ENCODE results near the gene PPP2R5C.

DNA sequence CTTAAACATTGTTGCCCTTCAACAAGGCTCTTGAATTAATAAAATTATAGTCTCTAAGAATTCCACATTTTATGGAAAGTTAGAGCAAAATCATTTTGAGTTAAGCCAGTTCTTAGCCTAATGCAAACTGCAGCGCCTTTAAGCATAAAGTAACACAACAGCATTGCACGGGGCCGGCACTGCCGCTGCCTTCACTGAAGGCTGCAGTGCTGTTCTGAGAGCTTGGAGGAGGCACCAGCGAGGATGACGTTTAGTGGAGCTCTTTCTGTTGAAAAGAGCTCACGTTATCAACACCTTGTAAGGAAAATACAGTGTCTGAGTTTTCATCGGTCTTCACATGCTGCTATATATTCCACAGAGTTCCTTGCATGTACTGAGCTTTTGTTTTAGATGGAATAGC lies 164.6 kb downstream of the PPP2R5C start:
- TF ChIP-seq POLR2A (IDR thresholded peaks at IDR 0.05): no peak
- TF ChIP-seq, protein P1, sequence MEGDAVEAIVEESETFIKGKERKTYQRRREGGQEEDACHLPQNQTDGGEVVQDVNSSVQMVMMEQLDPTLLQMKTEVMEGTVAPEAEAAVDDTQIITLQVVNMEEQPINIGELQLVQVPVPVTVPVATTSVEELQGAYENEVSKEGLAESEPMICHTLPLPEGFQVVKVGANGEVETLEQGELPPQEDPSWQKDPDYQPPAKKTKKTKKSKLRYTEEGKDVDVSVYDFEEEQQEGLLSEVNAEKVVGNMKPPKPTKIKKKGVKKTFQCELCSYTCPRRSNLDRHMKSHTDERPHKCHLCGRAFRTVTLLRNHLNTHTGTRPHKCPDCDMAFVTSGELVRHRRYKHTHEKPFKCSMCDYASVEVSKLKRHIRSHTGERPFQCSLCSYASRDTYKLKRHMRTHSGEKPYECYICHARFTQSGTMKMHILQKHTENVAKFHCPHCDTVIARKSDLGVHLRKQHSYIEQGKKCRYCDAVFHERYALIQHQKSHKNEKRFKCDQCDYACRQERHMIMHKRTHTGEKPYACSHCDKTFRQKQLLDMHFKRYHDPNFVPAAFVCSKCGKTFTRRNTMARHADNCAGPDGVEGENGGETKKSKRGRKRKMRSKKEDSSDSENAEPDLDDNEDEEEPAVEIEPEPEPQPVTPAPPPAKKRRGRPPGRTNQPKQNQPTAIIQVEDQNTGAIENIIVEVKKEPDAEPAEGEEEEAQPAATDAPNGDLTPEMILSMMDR (IDR thresholded peaks at IDR 0.05): no peak
- TF ChIP-seq EP300 (IDR thresholded peaks at IDR 0.05): no peak

Data from tibial nerve (tissue), 4 donors.